Measurements from ENCODE around the gene ESR1.

- no peak for TF ChIP-seq CTCF (IDR thresholded peaks at IDR 0.05)
- TF ChIP-seq POLR2A (IDR thresholded peaks at IDR 0.05): no peak
Observed at GRCh38 chr6:152146385-152146784, 338.9 kb downstream of the ESR1 start.
